Measurements from ENCODE around the gene CWF19L2.

Gene CWF19L2

DNA sequence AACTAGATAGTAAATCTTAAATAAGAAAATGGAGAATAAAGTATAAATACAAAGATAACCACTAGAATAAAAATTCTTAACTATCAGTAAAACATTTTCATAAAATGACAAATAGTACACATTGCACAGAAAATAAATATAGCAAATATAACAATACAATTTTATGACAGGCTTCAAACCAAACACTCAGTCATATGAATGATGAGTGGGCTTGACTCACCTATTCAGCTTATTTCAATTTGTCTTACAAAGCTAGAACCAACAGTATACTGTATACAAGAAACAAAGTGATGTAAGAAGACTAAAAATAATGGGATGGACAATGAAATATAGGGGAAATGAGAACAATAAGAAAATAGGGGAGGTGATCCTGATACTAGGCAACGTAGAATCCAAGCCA lies 141.2 kb downstream of the CWF19L2 start:
- in situ Hi-C loops (cut with HindIII; ENCODE audit: low sequenced_read_pairs): no loop called here

DNA sequence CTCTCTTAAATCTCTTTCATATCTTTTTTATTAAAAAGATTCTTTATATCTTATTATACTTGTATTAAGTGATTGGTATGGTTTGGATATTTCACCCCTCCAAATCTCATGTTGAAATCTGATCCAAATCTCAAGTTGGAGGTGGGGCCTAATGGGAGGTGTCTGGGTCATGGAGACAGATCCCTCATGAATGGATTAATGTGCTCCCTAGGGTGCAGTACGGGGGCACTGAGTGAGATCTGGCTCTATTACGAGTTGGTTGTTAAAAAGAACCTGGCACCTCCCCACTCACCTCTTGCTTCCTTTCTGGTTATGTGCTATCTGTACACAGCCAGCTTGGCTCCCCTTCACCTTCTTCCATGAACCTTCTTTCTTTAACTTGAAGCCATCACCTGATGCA lies 149.6 kb downstream of the CWF19L2 start:
- in situ Hi-C loops (cut with HindIII; ENCODE audit: low sequenced_read_pairs): no loop called here

GRCh38 chr11:107301878-107302277 lies 155.7 kb downstream of the CWF19L2 start:
- in situ Hi-C loops (cut with HindIII; ENCODE audit: low sequenced_read_pairs): no loop called here

DNA sequence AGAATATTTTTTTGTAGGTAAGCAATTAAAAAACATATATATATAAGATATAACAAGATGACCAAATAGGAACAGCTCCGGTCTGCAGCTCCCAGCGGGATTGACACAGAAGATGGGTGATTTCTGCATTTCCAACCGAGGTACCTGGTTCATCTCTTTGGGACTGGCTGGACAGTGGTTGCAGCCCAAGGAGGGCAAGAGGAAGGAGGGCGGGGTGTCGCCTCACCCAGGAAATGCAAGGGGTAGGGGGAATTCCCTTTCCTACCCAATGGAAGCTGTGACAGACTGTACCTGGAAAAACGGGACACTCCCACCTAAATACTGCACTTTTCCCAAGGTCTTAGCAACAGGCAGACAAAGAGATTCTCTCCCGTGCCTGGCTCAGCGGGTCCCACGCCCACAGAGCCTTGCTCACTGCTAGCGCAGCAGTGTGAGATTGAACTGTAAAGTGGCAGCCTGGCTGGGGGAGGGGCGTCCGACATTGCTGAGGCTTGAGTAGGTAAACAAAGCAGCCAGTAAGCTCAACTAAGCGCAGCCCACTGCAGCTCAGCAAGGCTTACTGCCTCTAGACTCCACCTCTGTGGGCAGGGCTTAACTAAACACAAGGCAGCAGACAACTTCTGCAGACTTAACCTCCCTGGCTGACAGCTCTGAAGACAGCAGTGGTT lies 163.8 kb downstream of the CWF19L2 start:
- in situ Hi-C loops (cut with HindIII; ENCODE audit: low sequenced_read_pairs): no loop called here

DNA sequence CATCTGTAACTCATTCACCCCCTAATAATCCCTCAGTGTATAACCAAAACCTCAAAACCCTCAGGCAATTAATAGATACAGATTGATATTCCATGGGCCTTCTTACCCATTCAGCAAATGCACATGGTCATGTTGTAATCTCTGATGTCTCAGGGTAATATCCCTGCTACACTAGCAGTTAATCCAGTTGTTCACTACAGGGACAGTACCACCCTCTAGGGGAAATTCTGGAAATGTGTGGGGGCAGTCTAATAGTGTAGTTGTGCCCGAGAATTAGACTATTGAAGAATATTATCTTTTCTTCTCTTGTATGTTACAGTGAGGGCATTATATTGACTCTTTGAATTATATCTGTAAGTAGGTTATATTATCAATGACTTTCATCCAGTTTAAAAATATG lies 175.4 kb downstream of the CWF19L2 start:
- in situ Hi-C loops (cut with HindIII; ENCODE audit: low sequenced_read_pairs): no loop called here

Data from DLD1 (cell line).